IPS-20b (cell line): ENCODE results near the gene CCND1.

ENCODE experiments used
- H3K27ac ChIP-seq: one replicate; pipeline ENCODE4 v1.5.1; 2013; ENCODE audit warnings: low read length
- H3K27me3 ChIP-seq: 2 replicates; pipeline ENCODE4 v1.6.1; 2013; ENCODE audit warnings: mild to moderate bottlenecking, low read length, inconsistent platforms; ENCODE audit not compliant: insufficient read depth
- H3K36me3 ChIP-seq: 2 replicates; pipeline ENCODE4 v1.6.1; 2013; ENCODE audit warnings: low read depth, mild to moderate bottlenecking, inconsistent platforms, low read length, moderate library complexity; ENCODE audit not compliant: insufficient read depth
- H3K4me1 ChIP-seq: 2 replicates; pipeline ENCODE4 v1.6.1; 2013; ENCODE audit warnings: mild to moderate bottlenecking, control low read depth, inconsistent platforms, low read length, moderate library complexity; ENCODE audit not compliant: insufficient read depth
- H3K4me3 ChIP-seq: 2 replicates; pipeline ENCODE4 v1.5.1; 2013; ENCODE audit warnings: mild to moderate bottlenecking, low read length, inconsistent platforms
- H3K9ac ChIP-seq: 2 replicates; pipeline ENCODE4 v1.6.1; 2013; ENCODE audit warnings: low read depth, mild to moderate bottlenecking, inconsistent platforms, low read length, moderate library complexity
- H3K9me3 ChIP-seq: 2 replicates; pipeline ENCODE4 v1.6.1; 2013; ENCODE audit warnings: mild to moderate bottlenecking, low read depth, low read length, inconsistent platforms; ENCODE audit not compliant: insufficient read depth

The CCND1 gene

GRCh38 chr11:69702769-69703452 lies 62.0 kb downstream of the CCND1 start:
- peak overlapping the region; percentile 81 for H3K4me3 ChIP-seq
- no peaks in the 10 kb centered on the region for H3K9me3 ChIP-seq
- H3K36me3 ChIP-seq, result peaks cover 14% of the 10 kb centered on the region; the same call in 1 of the 2 replicates
- peaks cover 59% of the 10 kb centered on the region for H3K27me3 ChIP-seq
- H3K9ac ChIP-seq, result peak overlapping the region; percentile 83
- H3K4me1 ChIP-seq, result peaks cover 30% of the 10 kb centered on the region; the same call in 1 of the 2 replicates
- peak overlapping the region; percentile 30 for H3K27ac ChIP-seq

GRCh38 chr11:69703453-69703767 lies 62.5 kb downstream of the CCND1 start:
- H3K9ac ChIP-seq, result peak overlapping the region; percentile 83
- peak overlapping the region; percentile 30 for H3K27ac ChIP-seq
- peak overlapping the region; percentile 81; the same call in 1 of the 2 replicates for H3K4me3 ChIP-seq
- peaks cover 30% of the 10 kb centered on the region; the same call in 1 of the 2 replicates for H3K4me1 ChIP-seq
- H3K27me3 ChIP-seq, result peaks cover 59% of the 10 kb centered on the region
- H3K36me3 ChIP-seq, result peaks cover 11% of the 10 kb centered on the region; the same call in 1 of the 2 replicates
- H3K9me3 ChIP-seq, result no peaks in the 10 kb centered on the region
